Ectodermal cell (in vitro differentiated cells): ENCODE data around the gene CAV3.

Experiments
- H3K27ac ChIP-seq: 2 replicates; pipeline ENCODE4 v1.7.0; 2013; ENCODE audit warnings: mild to moderate bottlenecking, low read depth, low read length; ENCODE audit not compliant: insufficient read depth, poor library complexity, severe bottlenecking
- H3K27me3 ChIP-seq: 2 replicates; pipeline ENCODE4 v1.7.0; 2013; ENCODE audit warnings: mild to moderate bottlenecking, low read length; ENCODE audit not compliant: insufficient read depth, control insufficient read depth, poor library complexity, severe bottlenecking
- H3K36me3 ChIP-seq: one replicate; pipeline ENCODE4 v1.7.0; 2013; ENCODE audit warnings: low read length; ENCODE audit not compliant: control insufficient read depth, insufficient read depth
- H3K4me1 ChIP-seq: one replicate; pipeline ENCODE4 v1.7.0; 2013; ENCODE audit warnings: low read length; ENCODE audit not compliant: control insufficient read depth, insufficient read depth
- H3K4me3 ChIP-seq: 2 replicates; pipeline ENCODE4 v1.7.0; 2013; ENCODE audit warnings: low read depth, low read length, control low read depth; ENCODE audit not compliant: insufficient read depth
- H3K9me3 ChIP-seq: 2 replicates; pipeline ENCODE4 v1.7.0; 2013; ENCODE audit warnings: mild to moderate bottlenecking, low read length, moderate library complexity; ENCODE audit not compliant: control insufficient read depth
- WGBS, 2 experiments: methylation state at CpG; one replicate each; pipeline ENCODE4 v1.1.7; 2013; ENCODE audit warnings: missing lambda C conversion rate in 2 of 2; 5-methylcytosine and 5-hydroxymethylcytosine counted together

Gene CAV3

GRCh38 chr3:8769088-8769822 lies 35.7 kb downstream of the CAV3 start, which contains the start of gene OXTR:
Gene OXTR (minus strand): TSS chr3:8769613. CDS start chr3:8768187, 1,426 bp downstream.
- H3K4me3 ChIP-seq, result peak within 1 kb of the TSS; percentile 24
- H3K27ac ChIP-seq, result no peak within 1 kb of the TSS
- no peaks in the 10 kb centered on the region for H3K9me3 ChIP-seq
- H3K4me1 ChIP-seq, result peaks cover 5% of the 10 kb centered on the region
- 5 to 7% methylated on average over 52 to 53 of the region's 53 CpGs for WGBS, 2 experiments
- H3K27me3 ChIP-seq, result peaks cover 57% of the 10 kb centered on the region
- H3K36me3 ChIP-seq, result no peaks in the 10 kb centered on the region

GRCh38 chr3:8773941-8774542 lies 40.4 kb downstream of the CAV3 start:
- Histone ChIP-seq H3K9me3 (no peaks in the 10 kb centered on the region), H3K4me1 (no peaks in the 10 kb centered on the region), H3K36me3 (no peaks in the 10 kb centered on the region), H3K27ac (no peak overlapping the region), H3K4me3 (no peak overlapping the region), H3K27me3 (peaks cover 17% of the 10 kb centered on the region)
- WGBS, 2 experiments, result 89 to 92% methylated on average over 5 of the region's 5 CpGs

DNA sequence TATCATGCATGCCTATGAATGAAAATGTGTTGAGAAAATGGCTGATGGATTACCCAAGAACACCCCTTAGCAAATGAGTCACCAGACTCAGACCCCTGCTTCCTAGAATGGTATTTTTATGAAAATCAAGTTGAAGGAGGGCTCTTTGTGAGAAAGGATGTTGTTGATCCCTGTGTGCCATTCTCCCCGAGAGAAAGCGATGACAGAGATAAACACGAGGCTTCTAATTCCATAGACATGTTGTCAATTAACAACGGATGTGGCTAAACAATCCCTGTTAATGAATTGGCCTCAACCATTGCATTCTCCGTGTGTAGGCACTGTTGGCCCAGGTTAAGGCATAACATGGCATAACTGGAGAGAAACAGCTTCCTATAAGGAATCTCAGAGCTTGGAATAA lies 41.6 kb downstream of the CAV3 start:
- H3K27me3 ChIP-seq, result peaks cover 6% of the 10 kb centered on the region
- 80 to 84% methylated on average over 5 of the region's 5 CpGs for WGBS, 2 experiments
- no peak overlapping the region for H3K4me3 ChIP-seq
- no peak overlapping the region for H3K27ac ChIP-seq
- H3K36me3 ChIP-seq, result no peaks in the 10 kb centered on the region
- H3K9me3 ChIP-seq, result no peaks in the 10 kb centered on the region
- no peaks in the 10 kb centered on the region for H3K4me1 ChIP-seq

DNA sequence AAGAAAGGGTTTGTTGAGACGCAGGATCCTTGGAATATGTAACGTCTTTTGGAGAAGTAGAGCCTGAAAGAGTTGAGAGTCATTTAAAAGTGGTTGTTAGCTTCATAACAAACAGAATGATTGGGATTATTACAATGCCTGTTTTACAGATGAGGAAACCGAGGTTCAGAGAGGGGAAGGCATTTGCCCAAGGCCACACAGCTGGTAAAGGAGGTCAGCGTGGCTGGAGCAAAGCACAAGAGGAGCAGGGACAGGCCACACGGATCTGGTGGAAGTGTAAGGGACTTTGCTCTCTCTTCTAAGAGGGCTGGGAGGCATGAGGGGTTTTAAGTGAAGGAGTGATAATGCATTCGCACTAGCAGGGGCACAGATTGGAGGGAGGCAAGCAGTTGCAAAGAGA lies 42.0 kb downstream of the CAV3 start:
- Histone ChIP-seq H3K27ac (no peak overlapping the region), H3K27me3 (peaks cover 2% of the 10 kb centered on the region), H3K36me3 (no peaks in the 10 kb centered on the region), H3K9me3 (no peaks in the 10 kb centered on the region), H3K4me3 (no peak overlapping the region), H3K4me1 (no peaks in the 10 kb centered on the region)
- WGBS, 2 experiments, result 91 to 94% methylated on average over 6 of the region's 6 CpGs

- H3K27ac ChIP-seq, result no peak overlapping the region
- H3K9me3 ChIP-seq, result no peaks in the 10 kb centered on the region
- no peaks in the 10 kb centered on the region for H3K27me3 ChIP-seq
- H3K36me3 ChIP-seq, result no peaks in the 10 kb centered on the region
- H3K4me1 ChIP-seq, result no peaks in the 10 kb centered on the region
- no peak overlapping the region for H3K4me3 ChIP-seq
- WGBS, 2 experiments, result 65 to 73% methylated on average over 4 of the region's 4 CpGs
These were observed 42.8 kb downstream of the CAV3 start for GRCh38 chr3:8776406-8776805.

GRCh38 chr3:8777201-8777977 lies 43.8 kb downstream of the CAV3 start:
- H3K36me3 ChIP-seq, result no peaks in the 10 kb centered on the region
- no peaks in the 10 kb centered on the region for H3K4me1 ChIP-seq
- H3K9me3 ChIP-seq, result no peaks in the 10 kb centered on the region
- H3K27me3 ChIP-seq, result no peaks in the 10 kb centered on the region
- no peak overlapping the region for H3K4me3 ChIP-seq
- WGBS, 2 experiments, result 92 to 98% methylated on average over 3 to 5 of the region's 5 CpGs
- no peak overlapping the region for H3K27ac ChIP-seq

- Histone ChIP-seq H3K27me3 (no peaks in the 10 kb centered on the region), H3K4me1 (no peaks in the 10 kb centered on the region), H3K4me3 (no peak overlapping the region), H3K9me3 (no peaks in the 10 kb centered on the region), H3K27ac (no peak overlapping the region), H3K36me3 (no peaks in the 10 kb centered on the region)
- WGBS, 2 experiments, result 92 to 96% methylated on average over 5 of the region's 5 CpGs
These were observed 44.3 kb downstream of the CAV3 start for GRCh38 chr3:8777978-8778267.

DNA sequence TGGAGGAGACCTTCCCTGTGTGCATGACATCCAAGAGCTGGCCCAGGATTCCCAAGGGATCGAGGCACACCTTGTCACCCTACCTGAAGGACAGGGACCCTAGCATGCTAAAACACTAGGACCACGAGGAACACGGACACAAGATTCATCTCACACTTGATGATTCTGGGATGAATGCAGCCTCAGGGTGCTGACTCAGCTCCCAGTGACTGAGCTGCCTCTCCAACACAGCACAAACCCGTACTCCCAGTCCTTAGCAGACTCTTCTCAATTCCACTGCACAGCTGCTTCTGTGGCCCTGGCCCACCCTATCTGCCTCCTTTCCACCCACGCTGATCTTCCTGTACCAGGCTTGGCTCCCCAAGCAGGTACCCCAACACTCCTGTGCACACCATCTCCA lies 44.9 kb downstream of the CAV3 start:
- Histone ChIP-seq H3K4me3 (no peak overlapping the region), H3K4me1 (no peaks in the 10 kb centered on the region), H3K36me3 (no peaks in the 10 kb centered on the region), H3K9me3 (no peaks in the 10 kb centered on the region), H3K27me3 (no peaks in the 10 kb centered on the region), H3K27ac (no peak overlapping the region)
- 90 to 91% methylated on average over 5 of the region's 5 CpGs for WGBS, 2 experiments

DNA sequence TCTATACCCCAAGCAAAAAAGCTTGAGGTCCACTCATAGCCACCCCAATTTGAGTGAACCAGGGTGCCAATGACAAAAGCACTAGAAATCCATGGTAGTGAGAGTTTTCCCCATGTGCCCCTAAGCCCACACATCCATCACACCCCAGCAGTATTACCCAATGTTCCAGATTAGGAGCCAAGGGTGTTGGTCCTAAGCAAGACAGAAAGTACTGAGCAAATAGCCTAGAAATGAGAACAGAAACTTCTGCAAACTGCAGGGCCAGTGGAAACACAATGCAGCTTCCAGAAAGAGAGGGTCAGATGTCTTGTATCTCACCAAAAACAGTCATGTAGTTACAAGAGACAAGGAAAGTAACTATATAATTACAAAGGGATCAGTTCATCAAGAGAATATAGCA lies 46.7 kb downstream of the CAV3 start:
- H3K4me3 ChIP-seq, result no peak overlapping the region
- H3K36me3 ChIP-seq, result no peaks in the 10 kb centered on the region
- H3K9me3 ChIP-seq, result no peaks in the 10 kb centered on the region
- no peaks in the 10 kb centered on the region for H3K27me3 ChIP-seq
- no peak overlapping the region for H3K27ac ChIP-seq
- H3K4me1 ChIP-seq, result no peaks in the 10 kb centered on the region

- Histone ChIP-seq H3K9me3 (no peaks in the 10 kb centered on the region), H3K27me3 (no peaks in the 10 kb centered on the region), H3K4me3 (no peak overlapping the region), H3K36me3 (no peaks in the 10 kb centered on the region), H3K4me1 (no peaks in the 10 kb centered on the region), H3K27ac (no peak overlapping the region)
- 90 to 91% methylated on average over 3 of the region's 3 CpGs for WGBS, 2 experiments
These were observed 51.3 kb downstream of the CAV3 start for GRCh38 chr3:8784676-8785435.
